ENCODE data around the gene DAND5. TPM values are rescaled to one million over a fixed set of nuclear protein-coding genes. Genes with fewer than 3 reads are reported as not detected.
A peak's percentile ranks its signal among the peaks of the same experiment; 100 is the strongest.

DAND5 gene
- total and polyA plus RNA-seq, 8 donors = 0.13 to 0.54 (median 0.30) TPM; not detected in 1

DNA sequence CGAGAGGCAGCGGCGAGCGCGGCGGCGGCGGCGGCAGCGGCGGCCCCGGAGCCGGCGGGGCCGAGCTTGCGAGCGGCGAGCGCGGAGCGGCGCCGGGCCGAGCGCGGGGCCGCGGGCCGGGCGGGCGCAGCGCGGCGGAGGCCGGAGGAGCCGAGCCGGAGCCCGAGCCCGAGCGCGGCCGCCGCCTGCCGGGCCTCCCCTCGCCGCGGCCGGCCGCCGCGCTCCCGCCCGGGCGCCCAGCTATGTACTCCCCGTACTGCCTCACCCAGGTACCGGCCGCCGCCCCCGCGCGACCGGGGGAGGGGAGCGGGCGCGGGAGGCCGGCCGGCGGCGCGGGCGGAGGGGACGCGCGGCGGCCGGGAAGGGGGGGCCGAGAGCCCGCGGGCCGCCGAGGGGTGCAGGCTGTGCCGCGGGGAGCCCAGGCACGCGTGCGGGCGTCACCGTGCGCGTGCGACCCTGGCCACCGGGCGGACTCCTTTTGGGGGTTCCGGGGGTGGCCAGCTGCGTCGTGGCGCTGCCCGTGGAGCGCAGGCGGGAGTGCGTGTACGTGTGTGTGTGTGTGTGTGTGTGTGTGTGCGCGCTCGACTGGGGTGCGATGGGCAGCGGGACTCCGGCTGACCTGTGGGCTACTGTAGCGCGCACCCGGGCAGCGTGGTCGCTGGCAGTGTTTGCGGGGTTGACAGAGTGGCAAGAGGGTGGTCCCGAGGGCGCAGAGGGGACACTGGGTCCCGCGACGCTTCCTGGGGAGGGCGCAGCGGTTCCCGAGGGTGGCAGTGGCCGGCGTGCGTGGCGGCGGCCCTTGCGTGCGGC lies 26.4 kb downstream of the DAND5 start:
- Histone ChIP-seq H3K36me3 (peaks cover 0 to 4% of the 10 kb centered on the region in 2 donors), H3K4me1 (peaks cover 14 to 29% of the 10 kb centered on the region in 2 donors), H3K27me3 (peaks cover 0 to 23% of the 10 kb centered on the region in 2 donors), H3K9me3 (no peaks in the 10 kb centered on the region), H3K27ac (peak overlapping the region; percentile 81 to 84), H3K4me3 (peak overlapping the region; percentile 61 to 63)
- intact Hi-C loops (cut with DNase I) = loop anchor here in 1 of 2 donors (10.0 kb wide), 1 partner anchor 59 kb away; no protein-coding TSS in a partner anchor
- DNase-seq (no peak), ATAC-seq (peak; percentile 9)
- TF ChIP-seq, protein P1, sequence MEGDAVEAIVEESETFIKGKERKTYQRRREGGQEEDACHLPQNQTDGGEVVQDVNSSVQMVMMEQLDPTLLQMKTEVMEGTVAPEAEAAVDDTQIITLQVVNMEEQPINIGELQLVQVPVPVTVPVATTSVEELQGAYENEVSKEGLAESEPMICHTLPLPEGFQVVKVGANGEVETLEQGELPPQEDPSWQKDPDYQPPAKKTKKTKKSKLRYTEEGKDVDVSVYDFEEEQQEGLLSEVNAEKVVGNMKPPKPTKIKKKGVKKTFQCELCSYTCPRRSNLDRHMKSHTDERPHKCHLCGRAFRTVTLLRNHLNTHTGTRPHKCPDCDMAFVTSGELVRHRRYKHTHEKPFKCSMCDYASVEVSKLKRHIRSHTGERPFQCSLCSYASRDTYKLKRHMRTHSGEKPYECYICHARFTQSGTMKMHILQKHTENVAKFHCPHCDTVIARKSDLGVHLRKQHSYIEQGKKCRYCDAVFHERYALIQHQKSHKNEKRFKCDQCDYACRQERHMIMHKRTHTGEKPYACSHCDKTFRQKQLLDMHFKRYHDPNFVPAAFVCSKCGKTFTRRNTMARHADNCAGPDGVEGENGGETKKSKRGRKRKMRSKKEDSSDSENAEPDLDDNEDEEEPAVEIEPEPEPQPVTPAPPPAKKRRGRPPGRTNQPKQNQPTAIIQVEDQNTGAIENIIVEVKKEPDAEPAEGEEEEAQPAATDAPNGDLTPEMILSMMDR (IDR thresholded peaks at IDR 0.05) = no peak

DNA sequence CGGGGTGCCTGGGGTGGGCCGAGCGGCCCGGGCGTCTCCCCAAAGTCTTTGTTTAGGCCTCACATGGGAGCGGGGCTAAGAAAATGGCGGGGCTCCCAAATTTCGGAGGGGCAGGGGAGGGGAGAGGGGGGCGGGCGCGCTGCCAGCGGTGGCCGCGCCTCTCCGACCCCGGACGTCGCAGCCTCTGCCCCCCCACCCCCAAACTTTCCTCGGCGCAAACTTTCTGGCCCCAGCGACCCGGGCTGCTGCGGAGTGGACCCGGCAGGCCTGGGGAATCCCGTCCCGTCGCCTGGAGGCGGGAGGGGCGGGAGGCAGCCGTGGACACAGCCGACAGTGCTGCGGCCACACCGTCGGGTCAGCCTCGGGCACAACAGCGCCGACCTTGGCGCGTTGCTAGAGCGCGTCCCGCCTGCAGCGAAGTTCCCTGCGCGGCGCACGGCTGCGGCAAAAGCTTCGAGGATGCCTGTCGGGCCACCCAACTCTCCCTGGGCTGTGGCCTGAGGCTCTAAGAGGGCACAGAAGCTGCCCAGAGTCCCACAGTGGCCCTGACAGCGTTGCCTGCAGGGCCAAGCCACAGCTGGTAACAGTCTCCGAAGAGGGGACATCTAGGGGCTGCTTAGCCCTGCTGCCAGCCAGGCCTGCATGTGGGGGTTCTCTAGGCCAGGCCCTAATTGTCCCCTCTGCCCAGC lies 27.2 kb downstream of the DAND5 start:
- DNase-seq (peak in 1 of 4 donors; percentile 84), ATAC-seq (peak; percentile 51)
- Histone ChIP-seq H3K4me1 (peaks cover 19 to 32% of the 10 kb centered on the region in 2 donors), H3K9me3 (no peaks in the 10 kb centered on the region), H3K4me3 (peak overlapping the region; percentile 61 to 63), H3K27me3 (peaks cover 0 to 23% of the 10 kb centered on the region in 2 donors), H3K27ac (peak overlapping the region; percentile 81 to 84), H3K36me3 (peaks cover 0 to 4% of the 10 kb centered on the region in 2 donors)
- TF ChIP-seq, protein P1 (IDR thresholded peaks at IDR 0.05) = no peak
- intact Hi-C loops (cut with DNase I) = loop anchor here in 1 of 2 donors (10.0 kb wide), 1 partner anchor 58 kb away; no protein-coding TSS in a partner anchor

DNA sequence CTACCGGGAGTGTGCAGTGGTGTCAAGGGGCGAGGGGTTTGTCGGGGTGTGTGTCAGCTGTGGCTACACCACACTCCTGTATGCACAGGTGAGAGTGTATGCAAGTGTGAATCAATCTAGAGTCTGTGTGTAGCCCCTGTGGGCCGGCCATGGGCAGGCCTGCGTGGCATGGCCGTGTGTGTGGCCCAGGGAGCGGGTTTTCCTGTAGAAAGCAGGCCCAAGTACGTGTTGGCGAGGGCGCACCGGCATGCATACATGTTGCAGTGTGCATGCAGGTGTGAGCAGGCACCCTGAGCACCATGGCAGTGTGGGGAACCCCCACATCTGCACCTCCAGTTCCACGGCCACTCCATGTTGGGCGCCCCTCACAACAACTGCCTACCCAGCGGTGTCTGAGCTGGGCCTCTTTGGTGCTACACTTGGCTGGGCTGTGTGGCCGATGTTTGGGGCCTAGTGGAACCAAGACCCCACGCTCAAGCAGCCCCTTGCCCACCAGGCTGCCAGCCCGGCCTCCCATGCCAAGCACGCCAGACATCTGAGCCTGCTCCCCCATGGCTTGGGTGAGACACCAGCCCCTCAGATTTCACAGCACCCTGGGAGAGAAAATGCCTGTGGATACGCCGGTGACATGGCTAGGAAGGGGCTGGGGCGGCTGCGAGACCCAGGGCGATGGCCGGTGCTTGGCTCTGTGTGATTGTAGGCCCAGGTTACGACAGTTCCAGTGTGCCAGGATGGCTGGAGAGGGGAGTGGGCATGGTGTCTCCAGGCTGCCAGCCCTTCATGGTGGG lies 28.0 kb downstream of the DAND5 start:
- Histone ChIP-seq H3K27me3 (peaks cover 0 to 23% of the 10 kb centered on the region in 2 donors), H3K36me3 (peaks cover 0 to 4% of the 10 kb centered on the region in 2 donors), H3K4me1 (peaks cover 25 to 39% of the 10 kb centered on the region in 2 donors), H3K9me3 (no peaks in the 10 kb centered on the region), H3K27ac (peak overlapping the region; percentile 81 to 84), H3K4me3 (peak overlapping the region; percentile 61 to 63)
- DNase-seq (no peak), ATAC-seq (peak; percentile 6)
- intact Hi-C loops (cut with DNase I) = loop anchor here in 1 of 2 donors (10.0 kb wide), 1 partner anchor 57 kb away; no protein-coding TSS in a partner anchor
- TF ChIP-seq, protein P1 (IDR thresholded peaks at IDR 0.05) = no peak

DNA sequence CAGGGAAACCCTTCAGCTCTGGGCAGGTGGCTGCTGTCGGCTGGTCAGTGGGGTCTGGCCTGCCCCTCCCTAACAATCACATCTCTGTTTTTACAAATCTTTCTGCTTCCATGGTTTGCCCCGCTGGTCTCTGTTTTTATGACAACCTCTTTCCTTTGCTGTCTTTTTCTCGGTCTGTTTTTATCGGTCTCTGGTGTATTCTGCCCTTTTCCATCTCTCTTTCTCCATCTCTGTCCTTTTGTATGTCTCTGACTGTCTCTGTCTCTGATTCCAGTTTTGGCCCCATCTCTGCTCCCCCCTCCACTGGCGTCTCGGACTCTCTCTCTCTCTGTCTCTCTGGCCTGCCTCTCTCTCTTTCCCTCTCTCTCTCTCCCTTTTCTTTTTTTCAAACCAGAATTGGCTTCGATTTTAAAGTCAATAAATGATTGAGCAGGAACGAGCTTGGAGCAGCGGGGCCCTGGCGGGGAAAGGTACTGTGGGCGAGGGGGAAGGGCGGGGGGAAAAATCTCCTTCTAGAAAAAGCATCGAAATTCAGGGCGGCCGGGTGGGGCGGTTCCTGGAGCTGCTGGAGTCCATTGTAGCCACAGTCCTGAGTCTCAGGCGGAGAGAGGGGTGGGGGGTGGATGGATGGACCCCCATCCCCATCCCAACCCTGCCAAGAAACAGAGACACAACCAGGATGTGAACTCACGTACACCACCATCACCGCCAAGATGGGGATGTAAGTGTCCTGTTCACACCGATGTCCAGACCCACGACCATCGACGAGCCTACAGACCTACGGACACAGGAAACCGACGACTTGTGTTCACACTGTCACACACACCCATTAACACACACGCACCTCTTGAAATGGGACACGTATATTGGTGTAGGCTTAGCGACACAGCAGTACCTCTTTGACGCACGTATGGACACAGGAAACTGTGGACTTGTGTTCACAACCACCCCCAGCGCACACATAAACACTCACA lies 28.9 kb downstream of the DAND5 start:
- H3K27ac ChIP-seq = peak overlapping the region; percentile 81 to 84
- DNase-seq (no peak), ATAC-seq (no peak)
- TF ChIP-seq, protein P1 (IDR thresholded peaks at IDR 0.05) = no peak
- H3K9me3 ChIP-seq = no peaks in the 10 kb centered on the region
- H3K36me3 ChIP-seq = peaks cover 0 to 4% of the 10 kb centered on the region in 2 donors
- H3K4me3 ChIP-seq = peak overlapping the region in 1 of 2 donors; percentile 63
- H3K4me1 ChIP-seq = peaks cover 30 to 43% of the 10 kb centered on the region in 2 donors
- peaks cover 0 to 23% of the 10 kb centered on the region in 2 donors for H3K27me3 ChIP-seq
- intact Hi-C loops (cut with DNase I) = loop anchor here in 1 of 2 donors (10.0 kb wide), 1 partner anchor 57 kb away; no protein-coding TSS in a partner anchor
